Liver (tissue), 9 donors: ENCODE data around the gene TMEM63C. TPM values are rescaled to one million over a fixed set of nuclear protein-coding genes. Genes with fewer than 3 reads are reported as not detected.

ENCODE experiments used
- DNase-seq: peaks from one replicate; pipeline ENCODE4 v3.0.0-alpha.2; 2017; ENCODE audit warnings: low spot score
- H3K27ac ChIP-seq, 2 donors: one replicate each; pipeline ENCODE4 v1.7.0; 2013; ENCODE audit warnings: inconsistent platforms in 2 of 2, low read length in 2 of 2, control low read depth in 1 of 2, low read depth in 1 of 2, mild to moderate bottlenecking in 1 of 2
- H3K27me3 ChIP-seq, 4 donors: one replicate each; pipeline versions ENCODE4 v1.6.1 to v1.7.0; 2013; ENCODE audit warnings: low read length in 3 of 4, inconsistent platforms in 1 of 4, mild to moderate bottlenecking in 1 of 4, moderate library complexity in 1 of 4; ENCODE audit not compliant: control insufficient read depth in 4 of 4, insufficient read depth in 4 of 4
- H3K36me3 ChIP-seq, 4 donors: one replicate each; pipeline versions ENCODE4 v1.6.1 to v1.7.0; 2013; ENCODE audit warnings: low read length in 3 of 4, mild to moderate bottlenecking in 3 of 4, low read depth in 1 of 4, moderate library complexity in 1 of 4; ENCODE audit not compliant: control insufficient read depth in 4 of 4, insufficient read depth in 3 of 4
- H3K4me1 ChIP-seq, 4 donors: one replicate each; pipeline versions ENCODE4 v1.6.1 to v1.7.0; 2013; ENCODE audit warnings: low read length in 3 of 4, mild to moderate bottlenecking in 3 of 4, moderate library complexity in 1 of 4; ENCODE audit not compliant: control insufficient read depth in 4 of 4, insufficient read depth in 4 of 4
- H3K4me3 ChIP-seq, 3 donors: one replicate each; pipeline versions ENCODE4 v1.6.1 to v1.7.0; 2013; ENCODE audit warnings: low read length in 3 of 3, control low read depth in 1 of 3, low read depth in 1 of 3, mild to moderate bottlenecking in 1 of 3
- H3K9ac ChIP-seq, 2 donors: one replicate each; pipeline ENCODE4 v1.7.0; 2013; ENCODE audit warnings: low read length in 2 of 2, mild to moderate bottlenecking in 2 of 2, moderate library complexity in 2 of 2, control low read depth in 1 of 2, low read depth in 1 of 2
- H3K9me3 ChIP-seq, 4 donors: one replicate each; pipeline versions ENCODE4 v1.6.1 to v1.7.0; 2013; ENCODE audit warnings: low read length in 3 of 4; ENCODE audit not compliant: control insufficient read depth in 4 of 4
- ATF3 ChIP-seq: IDR thresholded peaks from 2 replicates; pipeline ENCODE4 v1.6.1; 2016; ENCODE audit warnings: antibody characterized with exemption
- CTCF ChIP-seq: fragments of 150-350 bp; IDR thresholded peaks from 2 replicates; pipeline ENCODE4 v1.5.1; 2017; ENCODE audit warnings: improper control_type of control experiment, low read depth, low read length; ENCODE audit not compliant: missing input control
- EGR1 ChIP-seq, 2 donors: IDR thresholded peaks; 2 replicates each; pipeline ENCODE4 v1.6.1; 2016 to 2018; ENCODE audit warnings: antibody characterized with exemption in 2 of 2, low read depth in 2 of 2
- FOXA1 ChIP-seq: IDR thresholded peaks from 2 replicates; pipeline ENCODE4 v1.6.1; 2016; ENCODE audit warnings: antibody characterized with exemption
- FOXA2 ChIP-seq: IDR thresholded peaks from 2 replicates; pipeline ENCODE4 v1.6.1; 2016; ENCODE audit warnings: antibody characterized with exemption
- GABPA ChIP-seq, 2 donors: IDR thresholded peaks in 1 of 2; conservative IDR thresholded peaks in 1 of 2; 2 replicates each; pipeline ENCODE4 v1.6.1; 2016; ENCODE audit warnings: antibody characterized with exemption in 2 of 2, mild to moderate bottlenecking in 1 of 2, moderate library complexity in 1 of 2
- HNF4A ChIP-seq, 2 donors: conservative IDR thresholded peaks; 2 replicates each; pipeline ENCODE4 v1.6.1; 2016; ENCODE audit warnings: antibody characterized with exemption in 2 of 2, mild to moderate bottlenecking in 2 of 2
- HNF4G ChIP-seq: IDR thresholded peaks from 2 replicates; pipeline ENCODE4 v1.6.1; 2016; ENCODE audit warnings: antibody characterized with exemption
- MAX ChIP-seq: IDR thresholded peaks from 2 replicates; pipeline ENCODE4 v1.6.1; 2016; ENCODE audit warnings: antibody characterized with exemption
- NR2F2 ChIP-seq: IDR thresholded peaks from 2 replicates; pipeline ENCODE4 v1.6.1; 2016; ENCODE audit warnings: antibody characterized with exemption
- RAD21 ChIP-seq, 2 donors: IDR thresholded peaks; 2 replicates each; pipeline ENCODE4 v1.6.1; 2016; ENCODE audit warnings: antibody characterized with exemption in 2 of 2, mild to moderate bottlenecking in 2 of 2
- REST ChIP-seq: IDR thresholded peaks from 2 replicates; pipeline ENCODE4 v1.6.1; 2016; ENCODE audit warnings: antibody characterized with exemption, mild to moderate bottlenecking
- RXRA ChIP-seq, 2 donors: IDR thresholded peaks; 2 replicates each; pipeline ENCODE4 v1.6.1; 2017 to 2018; ENCODE audit warnings: antibody characterized with exemption in 2 of 2, mild to moderate bottlenecking in 1 of 2
- YY1 ChIP-seq: IDR thresholded peaks from 2 replicates; pipeline ENCODE4 v1.6.1; 2016; ENCODE audit warnings: antibody characterized with exemption, mild to moderate bottlenecking
- ZBTB33 ChIP-seq: IDR thresholded peaks from 2 replicates; pipeline ENCODE4 v1.6.1; 2016; ENCODE audit warnings: antibody characterized with exemption
- WGBS: extraction: QIAGEN DNeasy Blood & Tissue Kit; methylation state at CpG from one replicate; pipeline ENCODE4 v1.1.7; 2013; 5-methylcytosine and 5-hydroxymethylcytosine counted together
- polyA plus RNA-seq, 2 donors: library from polyadenylated mRNA; stranded (reverse) in 1 of 2; unstranded in 1 of 2; fragments of 200-250 nt in 1 of 2; fragments of >200 nt in 1 of 2; fragmentation: Nextera tagmentation in 1 of 2; extraction: Ambion mirVana in 1 of 2; gene quantifications; one replicate each; pipeline versions ENCODE4 v1.2.1 to v1.2.3, GENCODE V29; 2013 to 2015
- total RNA-seq, 2 donors: library from RNA; depleted of rRNA; stranded (reverse); fragments of >200 nt; gene quantifications; one replicate each; pipeline ENCODE4 v1.2.3, GENCODE V29; 2014
- donor health status: healthy.
- donor health status: healthy.
- donor health status: healthy.
- donor health status: healthy.
- donor health status: healthy.

The TMEM63C gene
- total and polyA plus RNA-seq, 4 donors, result 0.13 to 1.6 (median 0.25) TPM; not detected in 1

GRCh38 chr14:77245820-77246219, 64.2 kb downstream of the TMEM63C start:
- Histone ChIP-seq H3K27ac (no peak overlapping the region), H3K36me3 (no peaks in the 10 kb centered on the region), H3K4me3 (no peak overlapping the region), H3K27me3 (no peaks in the 10 kb centered on the region), H3K9me3 (no peaks in the 10 kb centered on the region), H3K9ac (no peak overlapping the region), H3K4me1 (no peaks in the 10 kb centered on the region)
- no peak for DNase-seq
- no peak for TF ChIP-seq RXRA (IDR thresholded peaks at IDR 0.05)
- WGBS, result 85% methylated on average over 4 of the region's 4 CpGs

GRCh38 chr14:77246784-77247183, 65.2 kb downstream of the TMEM63C start:
- no peak for DNase-seq
- Histone ChIP-seq H3K36me3 (no peaks in the 10 kb centered on the region), H3K27ac (no peak overlapping the region), H3K4me1 (no peaks in the 10 kb centered on the region), H3K27me3 (peaks cover 0 to 2% (median 0%) of the 10 kb centered on the region in 4 donors), H3K9ac (no peak overlapping the region), H3K4me3 (no peak overlapping the region), H3K9me3 (no peaks in the 10 kb centered on the region)
- TF ChIP-seq CTCF (no peak), FOXA2 (no peak), MAX (no peak), RAD21 (IDR thresholded peaks at IDR 0.05) (no peak), EGR1 (IDR thresholded peaks at IDR 0.05; ENCODE audit: low read depth in 2 of 2) (no peak), RXRA (IDR thresholded peaks at IDR 0.05) (no peak), GABPA (IDR thresholded peaks at IDR 0.05 in 1 of 2, conservative IDR thresholded peaks at IDR 0.05 in 1 of 2) (no peak), ZBTB33 (no peak), HNF4A (conservative IDR thresholded peaks at IDR 0.05) (no peak), YY1 (no peak), ATF3 (no peak), FOXA1 (no peak), NR2F2 (no peak), REST (no peak), HNF4G (no peak)
- 93% methylated on average over 1 of the region's 1 CpG for WGBS
